IMR-90 (cell line): ENCODE results near the gene TBX4. TPM values are rescaled to one million over a fixed set of nuclear protein-coding genes. Genes with fewer than 3 reads are reported as not detected.

ENCODE experiments used
- ATAC-seq: fragments of 200-7000 bp; cut with Tn5 transposase; 2 replicates; pipeline ENCODE4 v1.9.1; 2020; ENCODE audit warnings: low read depth, mild to moderate bottlenecking, moderate library complexity
- BruUV-seq: library from RNA; stranded (reverse); fragments of 400-500 nt; replicated peaks from 2 replicates; lab custom pipeline; 2021; lab: Mats Ljungman, UMichigan
- CTCF ChIA-PET: fragments of 300-600 bp; formaldehyde crosslinking; extraction: SDS; loops from one replicate; lab custom pipeline; 2021; ENCODE audit warnings: antibody characterized with exemption; lab: Yijun Ruan, JAX
- POLR2A ChIA-PET: fragments of 300-600 bp; sonication (Branson Sonifier 250); formaldehyde crosslinking; loops from one replicate; lab custom pipeline; 2022; ENCODE audit warnings: antibody characterized with exemption; ENCODE audit not compliant: unreplicated experiment; lab: Charles Lee
- DNase-seq: peaks from one replicate; pipeline ENCODE4 v3.0.0; 2013
- H2AFZ ChIP-seq: replicated peaks from 2 replicates; pipeline ENCODE3; 2013; ENCODE audit warnings: low read length, mild to moderate bottlenecking; ENCODE audit not compliant: poor library complexity
- H2AK5ac ChIP-seq: 2 replicates; pipeline ENCODE4 v1.6.1; 2013; ENCODE audit warnings: low read depth, low read length, inconsistent platforms
- H2AK9ac ChIP-seq: replicated peaks from 2 replicates; pipeline ENCODE3; 2013; ENCODE audit warnings: mild to moderate bottlenecking, low read depth, low read length, moderate library complexity; ENCODE audit not compliant: poor library complexity
- H2BK120ac ChIP-seq: 2 replicates; pipeline ENCODE4 v1.6.1; 2013; ENCODE audit warnings: low read depth, low read length, inconsistent platforms
- H2BK15ac ChIP-seq: 3 replicates; pipeline ENCODE4 v1.6.1; 2013; ENCODE audit warnings: low read depth, low read length, inconsistent platforms
- H2BK20ac ChIP-seq: 2 replicates; pipeline ENCODE4 v1.6.1; 2013; ENCODE audit warnings: low read depth, mild to moderate bottlenecking, inconsistent platforms, low read length, moderate library complexity
- H2BK5ac ChIP-seq: 2 replicates; pipeline ENCODE4 v1.6.1; 2013; ENCODE audit warnings: mild to moderate bottlenecking, low read depth, low read length, inconsistent platforms; ENCODE audit not compliant: poor library complexity, severe bottlenecking
- H3K14ac ChIP-seq: replicated peaks from 2 replicates; pipeline ENCODE4 v1.6.1; 2013; ENCODE audit warnings: low read depth, low read length, inconsistent platforms
- H3K18ac ChIP-seq: 2 replicates; pipeline ENCODE4 v1.6.1; 2013; ENCODE audit warnings: low read depth, low read length, control low read depth
- H3K23ac ChIP-seq: 2 replicates; pipeline ENCODE4 v1.6.1; 2013; ENCODE audit warnings: low read depth, low read length, inconsistent platforms
- H3K27ac ChIP-seq: 2 replicates; pipeline ENCODE4 v1.5.1; 2013; ENCODE audit warnings: mild to moderate bottlenecking, control low read depth, low read length; ENCODE audit not compliant: insufficient read depth
- H3K27me3 ChIP-seq: 2 replicates; pipeline ENCODE4 v1.6.1; 2013; ENCODE audit warnings: low read length; ENCODE audit not compliant: control insufficient read depth, insufficient read depth
- H3K36me3 ChIP-seq: 2 replicates; pipeline ENCODE4 v1.6.1; 2013; ENCODE audit warnings: low read length, mixed read lengths; ENCODE audit not compliant: control insufficient read depth, insufficient read depth
- H3K4ac ChIP-seq: 2 replicates; pipeline ENCODE4 v1.6.1; 2013; ENCODE audit warnings: low read depth, low read length, inconsistent platforms
- H3K4me1 ChIP-seq: 2 replicates; pipeline ENCODE4 v1.6.1; 2013; ENCODE audit warnings: low read length, mixed read lengths; ENCODE audit not compliant: control insufficient read depth, insufficient read depth
- H3K4me2 ChIP-seq: 2 replicates; pipeline ENCODE4 v1.6.1; 2013; ENCODE audit warnings: low read depth, mild to moderate bottlenecking, control low read depth, low read length, moderate library complexity
- H3K4me3 ChIP-seq: 2 replicates; pipeline ENCODE4 v1.5.1; 2013; ENCODE audit warnings: low read depth, mild to moderate bottlenecking, control low read depth, low read length, moderate library complexity; ENCODE audit not compliant: insufficient read depth
- H3K56ac ChIP-seq: 2 replicates; pipeline ENCODE4 v1.6.1; 2013; ENCODE audit warnings: low read length, inconsistent platforms; ENCODE audit not compliant: insufficient read depth; ENCODE audit errors: extremely low read depth
- H3K79me1 ChIP-seq, 2 experiments: 2 replicates each; pipeline ENCODE4 v1.6.1; 2013; ENCODE audit warnings: low read length in 2 of 2, inconsistent platforms in 1 of 2, low read depth in 1 of 2
- H3K9ac ChIP-seq: 2 replicates; pipeline ENCODE4 v1.6.1; 2013; ENCODE audit warnings: low read depth, low read length, control low read depth
- H3K9me1 ChIP-seq: 2 replicates; pipeline ENCODE4 v1.6.1; 2013; ENCODE audit warnings: low read length, inconsistent platforms; ENCODE audit not compliant: insufficient read depth
- H3K9me3 ChIP-seq: 2 replicates; pipeline ENCODE4 v1.6.1; 2013; ENCODE audit warnings: low read length; ENCODE audit not compliant: control insufficient read depth, insufficient read depth
- H4K20me1 ChIP-seq: 2 replicates; pipeline ENCODE4 v1.6.1; 2013; ENCODE audit warnings: low read length, inconsistent platforms; ENCODE audit not compliant: insufficient read depth
- H4K5ac ChIP-seq: 2 replicates; pipeline ENCODE4 v1.6.1; 2013; ENCODE audit warnings: mild to moderate bottlenecking, low read depth, low read length, control low read depth
- H4K8ac ChIP-seq, 2 experiments: 2 replicates each; pipeline ENCODE4 v1.6.1; 2013; ENCODE audit warnings: low read depth in 2 of 2, low read length in 2 of 2, control low read depth in 1 of 2, inconsistent platforms in 1 of 2
- H4K91ac ChIP-seq: 2 replicates; pipeline ENCODE4 v1.6.1; 2013; ENCODE audit warnings: low read depth, low read length, inconsistent platforms; ENCODE audit not compliant: insufficient read depth
- BHLHE40 ChIP-seq: fragments of 150-350 bp; IDR thresholded peaks from 2 replicates; pipeline ENCODE4 v1.6.1; 2016; ENCODE audit warnings: mild to moderate bottlenecking, low read depth, low read length
- CHD1 ChIP-seq: IDR thresholded peaks from 2 replicates; pipeline ENCODE4 v1.6.1; 2012; ENCODE audit warnings: low read depth, low read length, improper control_type of control experiment
- WGBS, 2 experiments: methylation state at CpG; one replicate each; pipeline versions ENCODE4 v1.1.5 to v1.1.7; 2013; ENCODE audit warnings: missing lambda C conversion rate in 2 of 2; ENCODE audit not compliant: insufficient read length in 1 of 2; ENCODE audit errors: extremely low coverage in 2 of 2; 5-methylcytosine and 5-hydroxymethylcytosine counted together
- dilution Hi-C: fragments of 300-500 bp; cut with HindIII; formaldehyde crosslinking; loops from one replicate; pipeline ENCODE4 v1.14.3; 2018; ENCODE audit warnings: low sequenced_read_pairs; ENCODE audit not compliant: unreplicated experiment
- in situ Hi-C: fragments of 300-500 bp; cut with MboI; formaldehyde crosslinking; loops from 3 replicates; pipeline ENCODE4 v1.14.3; 2019; ENCODE audit warnings: low sequenced_read_pairs, inconsistent platforms, mixed read lengths
- intact Hi-C: fragments of 100-400 bp; cut with micrococcal nuclease; formaldehyde crosslinking; loops from 2 replicates; pipeline ENCODE4 v1.10.0; 2022
- polyA plus RNA-seq, 3 experiments: library from polyadenylated mRNA; depleted of rRNA; stranded (reverse); fragments of >200 nt; gene quantifications; 2 replicates each; pipeline ENCODE4 v1.2.3, GENCODE V29; 2012; ENCODE audit warnings: low replicate concordance in 1 of 3
- total RNA-seq: library from RNA; depleted of rRNA; stranded (reverse); fragments of >200 nt; gene quantifications from 2 replicates; pipeline ENCODE4 v1.2.3, GENCODE V29; 2012

TBX4 gene
- total and polyA plus RNA-seq, 2 of the 4 experiments (the other 2 are of a cell fraction): 0.05 TPM; not detected in 1

DNA sequence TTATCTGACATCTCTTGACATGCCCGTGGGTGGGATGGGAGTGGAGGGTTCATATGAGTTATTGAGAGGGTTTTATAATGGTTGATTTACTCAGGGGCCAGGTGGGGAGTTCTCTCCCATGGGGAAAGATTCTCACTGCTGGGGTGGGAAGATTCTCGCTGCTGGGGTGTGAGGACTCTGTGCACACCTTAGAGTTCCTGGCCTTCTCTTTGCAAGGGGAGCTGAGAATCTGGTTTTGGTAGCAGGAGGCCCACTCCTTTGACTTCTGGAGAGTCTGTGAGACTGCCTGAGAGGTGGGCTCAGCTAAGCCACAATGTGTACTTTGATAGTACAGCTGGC, 31.5 kb downstream of the TBX4 start:
- Histone ChIP-seq H3K4me1 (peaks cover 3% of the 10 kb centered on the region; the same call in 1 of the 2 replicates), H4K8ac (no peak overlapping the region), H2BK5ac (no peak overlapping the region), H3K56ac (no peak overlapping the region), H3K23ac (no peak overlapping the region), H2BK120ac (no peak overlapping the region), H3K18ac (no peak overlapping the region), H2AK9ac (no peak overlapping the region), H2BK20ac (no peak overlapping the region), H3K4ac (no peak overlapping the region), H2AFZ (no peak overlapping the region), H4K20me1 (no peaks in the 10 kb centered on the region), H3K27me3 (peaks cover 4% of the 10 kb centered on the region; the same call in 1 of the 2 replicates), H2AK5ac (no peak overlapping the region), H3K9ac (no peak overlapping the region), H3K9me1 (no peaks in the 10 kb centered on the region), H3K36me3 (no peaks in the 10 kb centered on the region), H3K4me2 (no peak overlapping the region), H4K91ac (no peak overlapping the region), H3K9me3 (no peaks in the 10 kb centered on the region), H3K79me1 (no peaks in the 10 kb centered on the region), H4K5ac (no peak overlapping the region), H3K14ac (no peak overlapping the region), H3K4me3 (no peak overlapping the region), H3K27ac (no peak overlapping the region), H2BK15ac (no peak overlapping the region)
- DNase-seq (no peak), ATAC-seq (no peak)
- dilution Hi-C loops: no loop called here
- 80% methylated on average over 1 of the region's 2 CpGs; no CpG with 5 or more reads in 1 of the 2 experiments for WGBS, 2 experiments
- in situ Hi-C loops: no loop called here
- ChIA-PET POLR2A (no interaction called here), CTCF (no interaction called here)
- no TSS peak for BruUV-seq
- no peak for TF ChIP-seq CHD1
- no peak for TF ChIP-seq BHLHE40
- intact Hi-C loops: no loop called here
